ENCODE results near the gene KCNH4. TPM values are rescaled to one million over a fixed set of nuclear protein-coding genes. Genes with fewer than 3 reads are reported as not detected.
A peak's percentile ranks its signal among the peaks of the same experiment; 100 is the strongest.

KCNH4 gene
- total RNA-seq, 2 donors from 2014 or later, result 0.23 to 0.54 TPM

- H3K9me3 Mint-ChIP-seq, result no peaks in the 10 kb centered on the region
- ATAC-seq (no peak), DNase-seq (ENCODE audit: low spot score in 2 of 2) (no peak)
- H3K27ac Mint-ChIP-seq, result peak within 1 kb of the TSS in 1 of 2 donors; percentile 81
- peaks cover 0 to 7% of the 10 kb centered on the region in 2 donors for H3K36me3 Mint-ChIP-seq
These were observed 4.0 kb upstream of the KCNH4 start, which contains the start of gene HCRT for GRCh38 chr17:42184713-42185620. Gene HCRT, minus strand, starts transcription at chr17:42185452. Its CDS starts 87 bp downstream, at chr17:42185365.

- ATAC-seq (peak; percentile 69 to 76), DNase-seq (ENCODE audit: low spot score in 2 of 2) (peak; percentile 87 to 93)
- Mint-ChIP-seq H3K36me3 (peaks cover 0 to 7% of the 10 kb centered on the region in 2 donors), H3K9me3 (no peaks in the 10 kb centered on the region), H3K27ac (peak overlapping the region; percentile 81 to 96)
These were observed 3.1 kb upstream of the KCNH4 start for GRCh38 chr17:42183741-42184711.

GRCh38 chr17:42182927-42183734 is 2.2 kb upstream of the KCNH4 start:
- Mint-ChIP-seq H3K9me3 (no peaks in the 10 kb centered on the region), H3K27ac (peak overlapping the region; percentile 81 to 96), H3K36me3 (peaks cover 0 to 7% of the 10 kb centered on the region in 2 donors)
- ATAC-seq (no peak), DNase-seq (ENCODE audit: low spot score in 2 of 2) (no peak)

GRCh38 chr17:42181851-42182207 is 887 bp upstream of the KCNH4 start:
- DNase-seq (ENCODE audit: low spot score in 2 of 2) (no peak), ATAC-seq (no peak)
- Mint-ChIP-seq H3K9me3 (no peaks in the 10 kb centered on the region), H3K36me3 (peaks cover 0 to 7% of the 10 kb centered on the region in 2 donors), H3K27ac (no peak overlapping the region)

- H3K27ac Mint-ChIP-seq, result no peak overlapping the region
These were observed 476 bp downstream of the KCNH4 start for GRCh38 chr17:42180411-42180921.

GRCh38 chr17:42179911-42180410 is 981 bp downstream of the KCNH4 start:
- H3K9me3 Mint-ChIP-seq, result no peaks in the 10 kb centered on the region
- no peak for ATAC-seq
- H3K27ac Mint-ChIP-seq, result no peak overlapping the region
- DNase-seq (ENCODE audit: low spot score in 2 of 2), result no peak
- peaks cover 0 to 7% of the 10 kb centered on the region in 2 donors for H3K36me3 Mint-ChIP-seq

More at GRCh38 chr17:42180411-42180921, 476 bp downstream of the KCNH4 start:
- no peak for ATAC-seq
- no peaks in the 10 kb centered on the region for H3K9me3 Mint-ChIP-seq
- no peak for DNase-seq (ENCODE audit: low spot score in 2 of 2)
- H3K36me3 Mint-ChIP-seq, result peaks cover 0 to 7% of the 10 kb centered on the region in 2 donors

GRCh38 chr17:42179335-42179734 is 1.6 kb downstream of the KCNH4 start:
- DNase-seq (ENCODE audit: low spot score in 2 of 2) (no peak), ATAC-seq (no peak)
- Mint-ChIP-seq H3K36me3 (peaks cover 0 to 7% of the 10 kb centered on the region in 2 donors), H3K9me3 (no peaks in the 10 kb centered on the region), H3K27ac (no peak overlapping the region)

GRCh38 chr17:42178817-42179216 is 2.1 kb downstream of the KCNH4 start:
- ATAC-seq (no peak), DNase-seq (ENCODE audit: low spot score in 2 of 2) (no peak)

GRCh38 chr17:42177684-42178083 is 3.3 kb downstream of the KCNH4 start:
- H3K9me3 Mint-ChIP-seq, result no peaks in the 10 kb centered on the region
- no peak overlapping the region for H3K27ac Mint-ChIP-seq
- DNase-seq (ENCODE audit: low spot score in 2 of 2), result no peak
- H3K36me3 Mint-ChIP-seq, result no peaks in the 10 kb centered on the region
- no peak for ATAC-seq

More at GRCh38 chr17:42178817-42179216, 2.1 kb downstream of the KCNH4 start:
- Mint-ChIP-seq H3K36me3 (peaks cover 0 to 7% of the 10 kb centered on the region in 2 donors), H3K9me3 (no peaks in the 10 kb centered on the region), H3K27ac (peak overlapping the region in 1 of 2 donors; percentile 7)

GRCh38 chr17:42174126-42174783 is 6.7 kb downstream of the KCNH4 start:
- Mint-ChIP-seq H3K9me3 (no peaks in the 10 kb centered on the region), H3K36me3 (no peaks in the 10 kb centered on the region), H3K27ac (no peak overlapping the region)
- ATAC-seq (no peak), DNase-seq (ENCODE audit: low spot score in 2 of 2) (no peak)

- Mint-ChIP-seq H3K27ac (no peak overlapping the region), H3K9me3 (no peaks in the 10 kb centered on the region), H3K36me3 (no peaks in the 10 kb centered on the region)
- no peak for DNase-seq (ENCODE audit: low spot score in 2 of 2)
- no peak for ATAC-seq
These were observed 9.1 kb downstream of the KCNH4 start for GRCh38 chr17:42171831-42172230.

GRCh38 chr17:42169351-42169750 is 11.6 kb downstream of the KCNH4 start:
- H3K9me3 Mint-ChIP-seq, result no peaks in the 10 kb centered on the region
- no peak for DNase-seq (ENCODE audit: low spot score in 2 of 2)
- no peaks in the 10 kb centered on the region for H3K36me3 Mint-ChIP-seq
- no peak for ATAC-seq
- no peak overlapping the region for H3K27ac Mint-ChIP-seq

GRCh38 chr17:42167807-42168206 is 13.1 kb downstream of the KCNH4 start:
- Mint-ChIP-seq H3K9me3 (no peaks in the 10 kb centered on the region), H3K36me3 (no peaks in the 10 kb centered on the region), H3K27ac (no peak overlapping the region)
- ATAC-seq, result no peak
- no peak for DNase-seq (ENCODE audit: low spot score in 2 of 2)

- no peak for DNase-seq (ENCODE audit: low spot score in 2 of 2)
- Mint-ChIP-seq H3K36me3 (no peaks in the 10 kb centered on the region), H3K27ac (no peak overlapping the region), H3K9me3 (no peaks in the 10 kb centered on the region)
- ATAC-seq, result no peak
These were observed 14.7 kb downstream of the KCNH4 start for GRCh38 chr17:42166196-42166763.

- no peak for ATAC-seq
- Mint-ChIP-seq H3K27ac (peak overlapping the region in 1 of 2 donors; percentile 1), H3K9me3 (no peaks in the 10 kb centered on the region), H3K36me3 (no peaks in the 10 kb centered on the region)
- DNase-seq (ENCODE audit: low spot score in 2 of 2), result no peak
These were observed 15.2 kb downstream of the KCNH4 start for GRCh38 chr17:42165751-42166150.
